HAP-1 (cell line): ENCODE data around the gene ZMYM4.
"Not testable (repeated sequence)": the region's sequence is repeated elsewhere in the genome, so short reads cannot be mapped to it uniquely, and the experiment has no call there.

ENCODE experiments used
- DNase-seq, 2 experiments: peaks; one replicate each; pipeline ENCODE4 v3.0.0-alpha.2; 2016 to 2020; ENCODE audit warnings: low spot score in 2 of 2
- H3K27me3 ChIP-seq: fragments of 250-450 bp; sonication (Bioruptor Pico); 2 replicates; pipeline ENCODE4 v1.5.1; 2020; ENCODE audit warnings: low read depth, mild to moderate bottlenecking, moderate library complexity
- H3K36me3 ChIP-seq: fragments of 250-450 bp; sonication (Bioruptor Pico); replicated peaks from 2 replicates; pipeline ENCODE4 v1.5.1; 2020; ENCODE audit warnings: mild to moderate bottlenecking
- H3K4me1 ChIP-seq: fragments of 250-450 bp; sonication (Bioruptor Pico); 2 replicates; pipeline ENCODE4 v1.5.1; 2020; ENCODE audit warnings: mild to moderate bottlenecking
- H3K4me3 ChIP-seq: fragments of 250-450 bp; sonication (Bioruptor Pico); 2 replicates; pipeline ENCODE4 v1.5.1; 2020; ENCODE audit warnings: mild to moderate bottlenecking, moderate library complexity
- H3K9me3 ChIP-seq: fragments of 250-450 bp; sonication (Bioruptor Pico); 2 replicates; pipeline ENCODE4 v1.5.1; 2020; ENCODE audit warnings: mild to moderate bottlenecking, moderate library complexity
- in situ Hi-C: fragments of 300-500 bp; cut with MboI; formaldehyde crosslinking; loops from 3 replicates; pipeline ENCODE4 v1.14.3; 2020; ENCODE audit warnings: low sequenced_read_pairs, inconsistent platforms, mixed read lengths

ZMYM4 gene

DNA sequence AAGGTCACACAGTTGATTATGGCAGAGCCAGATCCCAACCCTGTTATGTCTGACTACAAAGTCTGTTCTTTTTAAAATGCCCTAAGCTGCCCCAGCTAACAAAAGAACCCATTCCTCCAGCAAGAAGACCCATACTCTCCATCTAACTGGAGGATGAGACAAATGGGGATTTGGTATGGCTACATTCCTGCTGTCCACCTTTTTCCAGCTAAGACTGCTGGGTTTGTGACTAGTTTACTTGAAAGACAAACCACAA, 175.9 kb downstream of the ZMYM4 start:
- in situ Hi-C loops, result loop anchor here (10.0 kb wide), 1 partner anchor 280 kb away; no protein-coding TSS in a partner anchor
- H3K4me3 ChIP-seq, result no peak overlapping the region
- H3K4me1 ChIP-seq, result no peaks in the 10 kb centered on the region; the same call in 1 of the 2 replicates
- no peaks in the 10 kb centered on the region for H3K27me3 ChIP-seq
- peaks cover 60% of the 10 kb centered on the region for H3K36me3 ChIP-seq
- no peaks in the 10 kb centered on the region for H3K9me3 ChIP-seq
- no peak for DNase-seq

GRCh38 chr1:35447278-35447677, 178.8 kb downstream of the ZMYM4 start:
- no peak for DNase-seq
- Histone ChIP-seq H3K4me3 (no peak overlapping the region), H3K36me3 (peaks cover 54% of the 10 kb centered on the region), H3K4me1 (no peaks in the 10 kb centered on the region; the same call in 1 of the 2 replicates), H3K9me3 (no peaks in the 10 kb centered on the region), H3K27me3 (no peaks in the 10 kb centered on the region)
- in situ Hi-C loops, result loop anchor here (10.0 kb wide), 1 partner anchor 278 kb away; no protein-coding TSS in a partner anchor

GRCh38 chr1:35448344-35448801, 179.9 kb downstream of the ZMYM4 start:
- no peaks in the 10 kb centered on the region for H3K9me3 ChIP-seq
- peaks cover 52% of the 10 kb centered on the region for H3K36me3 ChIP-seq
- no peak overlapping the region for H3K4me3 ChIP-seq
- DNase-seq, result no peak
- no peaks in the 10 kb centered on the region; the same call in 1 of the 2 replicates for H3K4me1 ChIP-seq
- in situ Hi-C loops, result loop anchor here (10.0 kb wide), 1 partner anchor 276 kb away; no protein-coding TSS in a partner anchor
- no peaks in the 10 kb centered on the region for H3K27me3 ChIP-seq

DNA sequence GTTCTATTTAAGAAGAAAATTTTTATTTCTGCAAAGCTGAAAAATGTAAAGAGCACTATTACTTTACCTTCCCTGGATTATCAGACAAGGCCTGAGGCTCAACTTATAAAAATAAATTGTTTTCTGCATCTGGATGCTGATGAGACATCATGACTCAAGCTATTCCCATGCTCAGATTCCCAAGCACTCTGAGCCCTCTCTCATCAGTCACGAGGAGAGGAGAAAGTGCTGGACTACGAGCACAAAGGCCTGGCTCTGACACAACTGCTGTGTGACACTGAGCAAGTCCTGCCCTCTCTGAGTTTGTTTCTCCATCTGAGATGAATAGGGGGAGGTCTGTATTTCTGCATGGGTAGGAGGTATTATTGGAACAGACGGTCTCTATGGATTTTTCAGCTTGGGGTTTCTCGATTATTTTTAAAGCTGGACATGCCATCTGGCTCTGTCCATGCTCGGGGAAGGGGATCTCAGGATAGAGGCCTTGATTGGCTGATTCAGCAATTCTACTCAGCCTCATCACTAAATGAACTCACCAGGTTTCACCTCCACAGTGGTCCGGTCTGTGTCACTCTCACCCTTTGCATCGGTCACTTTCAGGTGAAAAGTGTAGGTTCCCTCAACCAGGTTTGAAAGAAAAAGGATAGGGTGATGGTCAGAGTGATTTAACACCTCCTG, 181.0 kb downstream of the ZMYM4 start:
- Histone ChIP-seq H3K9me3 (no peaks in the 10 kb centered on the region), H3K4me3 (no peak overlapping the region), H3K36me3 (peaks cover 46% of the 10 kb centered on the region), H3K27me3 (no peaks in the 10 kb centered on the region), H3K4me1 (no peaks in the 10 kb centered on the region; the same call in 1 of the 2 replicates)
- in situ Hi-C loops, result loop anchor here (5.0 to 10.0 kb wide), 2 partner anchors 113 to 275 kb away; no protein-coding TSS in a partner anchor
- DNase-seq, result no peak

DNA sequence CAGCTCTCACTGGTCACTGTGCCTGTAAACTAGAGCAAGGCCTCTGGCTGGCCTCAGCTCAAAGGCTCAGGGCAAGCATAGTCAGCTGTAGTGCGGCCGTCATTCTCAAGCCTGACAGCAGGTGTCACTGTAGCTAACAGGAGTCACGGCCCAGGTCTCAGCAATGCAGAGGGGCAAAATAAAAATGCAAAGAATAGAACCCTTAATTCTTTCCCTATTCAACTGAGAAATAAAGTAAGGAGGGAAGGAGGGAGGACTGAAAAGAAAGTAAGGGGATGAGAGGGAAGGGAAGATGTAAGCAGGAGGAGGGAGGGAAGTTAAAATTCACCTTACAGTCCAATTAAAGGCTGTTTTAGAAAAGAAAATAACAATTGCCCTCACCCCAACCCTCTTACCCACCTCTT, 182.6 kb downstream of the ZMYM4 start:
- Histone ChIP-seq H3K4me1 (no peaks in the 10 kb centered on the region; the same call in 1 of the 2 replicates), H3K9me3 (no peaks in the 10 kb centered on the region), H3K4me3 (no peak overlapping the region), H3K27me3 (no peaks in the 10 kb centered on the region), H3K36me3 (peaks cover 54% of the 10 kb centered on the region)
- DNase-seq, result peak; percentile 29 to 83
- in situ Hi-C loops, result loop anchor here (5.0 kb wide), 1 partner anchor 111 kb away; no protein-coding TSS in a partner anchor

DNA sequence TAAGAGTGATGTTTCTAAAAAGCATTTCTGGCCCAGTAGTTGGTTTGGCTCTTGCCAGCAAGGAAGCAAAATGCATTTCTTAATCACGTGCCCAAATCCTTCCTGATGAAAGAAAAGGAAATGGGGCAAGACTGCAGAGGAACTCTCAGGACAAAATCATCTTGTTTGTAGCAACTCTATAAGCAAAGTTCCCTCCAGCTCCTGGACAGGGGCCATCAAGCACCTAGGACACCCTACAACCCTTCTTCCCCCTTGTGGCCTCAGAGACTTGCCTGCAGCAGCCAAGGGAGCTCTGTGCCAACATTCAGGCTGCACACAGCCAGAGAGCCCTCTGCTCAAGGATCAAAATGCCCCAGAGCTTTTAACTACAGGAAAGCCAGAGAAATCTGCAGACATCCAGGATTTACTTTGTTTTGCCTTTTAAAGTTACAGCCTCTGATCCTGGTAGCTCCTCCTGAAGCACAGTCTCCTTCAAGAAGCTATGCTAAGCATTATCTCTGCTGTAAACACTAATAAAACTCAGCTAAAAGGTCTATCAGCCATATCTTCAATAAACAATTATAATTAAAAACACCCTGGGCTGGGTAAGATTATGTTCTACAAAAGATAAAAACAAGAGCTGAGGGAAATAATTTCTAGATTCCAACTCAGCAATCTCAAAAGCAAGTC, 183.7 kb downstream of the ZMYM4 start:
- Histone ChIP-seq H3K4me3 (no peak overlapping the region), H3K36me3 (peaks cover 54% of the 10 kb centered on the region), H3K27me3 (no peaks in the 10 kb centered on the region), H3K9me3 (no peaks in the 10 kb centered on the region), H3K4me1 (no peaks in the 10 kb centered on the region; the same call in 1 of the 2 replicates)
- no peak for DNase-seq
- in situ Hi-C loops, result loop anchor here (5.0 kb wide), 1 partner anchor 110 kb away; no protein-coding TSS in a partner anchor

- Histone ChIP-seq H3K4me3 (no peak overlapping the region), H3K4me1 (no peaks in the 10 kb centered on the region; the same call in 1 of the 2 replicates), H3K36me3 (peaks cover 47% of the 10 kb centered on the region), H3K27me3 (no peaks in the 10 kb centered on the region), H3K9me3 (no peaks in the 10 kb centered on the region)
- in situ Hi-C loops, result loop anchor here (5.0 kb wide), 1 partner anchor 109 kb away; no protein-coding TSS in a partner anchor
- no peak for DNase-seq
These were observed 184.5 kb downstream of the ZMYM4 start for GRCh38 chr1:35453031-35453430.

DNA sequence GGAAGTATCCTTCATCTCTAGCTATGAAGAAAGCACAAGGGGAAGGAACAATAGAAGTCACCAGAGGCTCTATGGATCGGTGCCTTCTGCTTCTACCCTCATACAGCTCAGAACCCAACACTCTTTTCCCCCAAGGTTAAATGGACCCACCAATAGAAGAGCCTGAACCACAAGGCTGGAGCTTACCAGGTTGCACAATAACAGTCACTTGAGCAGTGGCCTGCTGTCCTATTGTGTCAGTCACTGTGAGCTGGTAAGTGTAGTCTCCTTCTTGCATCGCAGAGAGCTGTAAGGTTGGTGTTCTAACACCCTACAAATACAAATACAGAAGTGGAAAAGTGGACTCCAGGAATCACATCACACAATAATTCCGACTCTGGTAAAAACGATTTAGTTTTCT, 185.7 kb downstream of the ZMYM4 start:
- Histone ChIP-seq H3K9me3 (no peaks in the 10 kb centered on the region), H3K4me3 (no peak overlapping the region), H3K27me3 (no peaks in the 10 kb centered on the region), H3K36me3 (peaks cover 35% of the 10 kb centered on the region), H3K4me1 (no peaks in the 10 kb centered on the region)
- in situ Hi-C loops, result loop anchor here (5.0 kb wide), 1 partner anchor 108 kb away; no protein-coding TSS in a partner anchor
- DNase-seq, result no peak

- H3K9me3 ChIP-seq, result no peaks in the 10 kb centered on the region
- H3K27me3 ChIP-seq, result no peaks in the 10 kb centered on the region
- DNase-seq, result no peak
- no peak overlapping the region for H3K4me3 ChIP-seq
- peaks cover 31% of the 10 kb centered on the region for H3K36me3 ChIP-seq
- H3K4me1 ChIP-seq, result peaks cover 1% of the 10 kb centered on the region; the same call in 1 of the 2 replicates
- in situ Hi-C loops, result loop anchor here (5.0 kb wide), 1 partner anchor 108 kb away; no protein-coding TSS in a partner anchor
These were observed 186.1 kb downstream of the ZMYM4 start for GRCh38 chr1:35454616-35455015.

GRCh38 chr1:35460796-35461195, 192.3 kb downstream of the ZMYM4 start:
- H3K36me3 ChIP-seq, result peaks cover 38% of the 10 kb centered on the region
- H3K4me3 ChIP-seq, result no peak overlapping the region
- H3K27me3 ChIP-seq, result no peaks in the 10 kb centered on the region
- peaks cover 11% of the 10 kb centered on the region for H3K4me1 ChIP-seq
- in situ Hi-C loops, result no loop called here
- no peak for DNase-seq
- peaks cover 4% of the 10 kb centered on the region; the same call in 1 of the 2 replicates for H3K9me3 ChIP-seq

DNA sequence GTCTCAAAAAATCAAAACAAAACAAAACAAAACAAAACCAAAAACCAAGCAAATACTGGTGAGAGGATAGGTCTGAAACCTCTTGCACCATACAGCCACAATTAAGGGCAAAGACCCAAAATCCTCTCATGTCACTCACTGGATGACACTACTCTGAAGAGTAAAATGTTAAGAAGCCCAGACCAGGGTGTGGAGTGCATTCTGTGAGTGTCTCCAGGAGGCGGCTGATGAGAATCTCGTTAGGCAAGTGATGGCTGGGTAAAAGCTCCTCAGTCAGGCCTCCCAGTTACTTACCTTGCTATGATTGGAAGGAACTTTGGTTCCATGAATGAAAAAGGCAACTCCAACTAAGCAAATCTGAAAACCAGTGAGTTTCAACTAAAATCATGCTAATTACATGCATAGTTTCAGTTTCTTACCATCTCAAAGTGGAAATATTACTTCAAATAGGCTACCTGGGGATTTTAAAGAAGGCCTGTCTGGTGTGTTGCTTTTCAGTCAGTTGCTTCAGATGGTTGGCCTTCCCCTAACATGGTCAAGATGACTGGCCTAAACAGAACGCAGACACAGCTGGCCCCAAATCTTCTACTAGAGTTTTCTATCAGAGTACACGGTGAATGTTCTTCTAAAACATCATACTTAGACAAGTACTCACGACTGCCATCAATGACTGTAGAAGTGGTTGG, 193.6 kb downstream of the ZMYM4 start:
- no peak for DNase-seq
- no peaks in the 10 kb centered on the region for H3K27me3 ChIP-seq
- in situ Hi-C loops, result no loop called here
- no peak overlapping the region for H3K4me3 ChIP-seq
- H3K4me1 ChIP-seq, result peaks cover 11% of the 10 kb centered on the region
- H3K36me3 ChIP-seq, result peaks cover 43% of the 10 kb centered on the region
- H3K9me3 ChIP-seq, result peaks cover 4% of the 10 kb centered on the region; the same call in 1 of the 2 replicates

GRCh38 chr1:35463232-35463631, 194.7 kb downstream of the ZMYM4 start:
- peaks cover 11% of the 10 kb centered on the region for H3K4me1 ChIP-seq
- in situ Hi-C loops, result no loop called here
- DNase-seq, result no peak
- peaks cover 4% of the 10 kb centered on the region; the same call in 1 of the 2 replicates for H3K9me3 ChIP-seq
- no peaks in the 10 kb centered on the region for H3K27me3 ChIP-seq
- H3K4me3 ChIP-seq, result no peak overlapping the region
- H3K36me3 ChIP-seq, result peaks cover 43% of the 10 kb centered on the region

DNA sequence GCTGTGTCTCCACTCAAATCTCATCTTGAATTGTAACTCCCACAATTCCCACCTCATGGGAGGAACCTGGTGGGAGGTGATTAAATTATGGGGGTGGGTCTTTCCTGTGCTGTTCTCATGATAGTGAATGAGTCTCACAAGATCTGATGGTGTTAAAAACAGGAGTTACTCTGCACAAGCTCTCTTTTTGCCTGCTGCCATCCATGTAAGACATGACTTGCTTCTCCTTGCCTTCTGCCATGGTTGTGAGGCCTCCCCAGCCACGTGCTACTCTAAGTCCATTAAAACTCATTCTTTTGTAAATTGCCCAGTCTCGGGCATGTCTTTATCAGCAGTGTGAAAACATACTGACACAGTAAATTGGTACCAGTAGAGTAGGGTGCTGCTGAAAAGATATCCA, 195.2 kb downstream of the ZMYM4 start:
- H3K4me3 ChIP-seq, in situ Hi-C loops, H3K9me3 ChIP-seq, H3K27me3 ChIP-seq, DNase-seq: not testable (repeated sequence)
- Histone ChIP-seq H3K36me3 (peaks cover 43% of the 10 kb centered on the region), H3K4me1 (peaks cover 11% of the 10 kb centered on the region)
